ENCODE results near the gene C2orf80.

Gene C2orf80

DNA sequence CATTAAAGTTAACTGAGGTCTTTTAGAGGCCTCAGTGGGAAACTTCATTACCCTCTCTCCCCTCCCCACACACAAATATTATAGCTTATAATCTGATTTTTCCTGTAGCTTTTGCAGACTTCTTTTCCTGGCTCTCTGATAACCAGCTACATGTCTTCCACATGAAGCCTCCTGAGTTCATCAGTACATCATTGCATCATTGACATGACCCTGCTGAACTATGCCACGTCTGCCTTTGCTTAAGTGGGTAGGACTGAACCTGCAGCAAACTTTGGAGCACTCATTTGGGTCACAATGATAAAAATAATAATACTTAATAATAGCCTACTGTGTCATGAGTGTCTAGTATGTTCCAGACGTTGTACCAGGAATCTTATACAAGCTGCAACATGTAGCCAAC is 33.4 kb downstream of the C2orf80 start:
- no peak for TF ChIP-seq Cebpa-rat (IDR thresholded peaks at IDR 0.05)
- no peak overlapping the region for H3K4me3 ChIP-seq
- H3K9me3 ChIP-seq (replicated peaks in 1 of 11): peaks cover 4 to 13% (median 7%) of the 10 kb centered on the region in 11 experiments; a peak in 18 of 22 replicates
- no peaks in the 10 kb centered on the region for H3K36me3 ChIP-seq
- no peaks in the 10 kb centered on the region for H4K20me1 ChIP-seq
- H3K27me3 ChIP-seq: no peaks in the 10 kb centered on the region
- H3K9ac ChIP-seq: no peak overlapping the region
- no peaks in the 10 kb centered on the region for H3K4me1 ChIP-seq
- H3K4me2 ChIP-seq: no peak overlapping the region
- no peak overlapping the region for H3K27ac ChIP-seq

DNA sequence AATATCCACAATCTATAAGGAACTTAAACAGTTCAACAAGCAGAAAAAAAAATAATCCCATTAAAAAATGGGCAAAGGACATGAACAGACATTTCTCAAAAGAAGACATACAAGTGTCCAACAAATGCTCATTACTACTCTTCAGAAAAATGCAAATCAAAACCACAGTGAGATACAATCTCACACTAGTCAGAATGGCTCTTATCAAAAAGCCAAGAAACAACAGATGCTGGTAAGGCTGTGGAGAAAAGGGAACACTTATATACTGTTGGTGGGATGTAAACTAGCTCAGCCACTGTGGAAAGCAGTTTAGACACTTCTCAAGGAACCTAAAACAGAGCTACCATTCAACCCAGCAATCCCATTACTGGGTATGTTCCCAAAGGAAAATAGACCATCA is 36.7 kb downstream of the C2orf80 start:
- no peak overlapping the region for H3K27ac ChIP-seq
- no peak overlapping the region for H3K9ac ChIP-seq
- no peak overlapping the region for H3K4me2 ChIP-seq
- H4K20me1 ChIP-seq: no peaks in the 10 kb centered on the region
- H3K36me3 ChIP-seq: no peaks in the 10 kb centered on the region
- H3K4me3 ChIP-seq: no peak overlapping the region
- H3K4me1 ChIP-seq: 0 out of 20 replicates have a peak, but pooled peaks cover 0 to 6% (median 0%) of the 10 kb centered on the region in 10 experiments
- TF ChIP-seq Cebpa-rat (IDR thresholded peaks at IDR 0.05): no peak
- H3K27me3 ChIP-seq: no peaks in the 10 kb centered on the region
- peaks cover 9 to 19% (median 13%) of the 10 kb centered on the region in 11 experiments; a peak in 18 of 22 replicates for H3K9me3 ChIP-seq (replicated peaks in 1 of 11)

DNA sequence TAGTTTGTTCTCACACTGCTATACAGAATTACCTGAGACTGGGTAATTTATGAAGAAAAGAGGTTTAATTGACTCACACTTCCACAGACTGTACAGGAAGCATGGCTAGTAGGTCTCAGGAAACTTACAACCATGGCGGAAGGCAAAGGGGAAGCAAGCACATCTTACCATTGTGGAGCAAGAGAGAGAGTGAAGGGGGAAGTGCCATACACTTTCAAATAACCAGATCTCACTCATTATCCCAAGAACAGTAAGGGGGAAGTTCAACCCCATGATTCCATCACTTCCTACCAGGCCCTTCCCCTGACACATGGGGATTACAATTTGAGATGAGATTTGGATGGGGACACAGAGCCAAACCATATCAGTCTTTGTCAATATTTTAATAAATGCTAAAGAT is 38.9 kb downstream of the C2orf80 start:
- H3K4me3 ChIP-seq: no peak overlapping the region
- H3K27ac ChIP-seq: no peak overlapping the region
- no peaks in the 10 kb centered on the region for H4K20me1 ChIP-seq
- no peak for TF ChIP-seq Cebpa-rat (IDR thresholded peaks at IDR 0.05)
- no peaks in the 10 kb centered on the region for H3K36me3 ChIP-seq
- H3K27me3 ChIP-seq: no peaks in the 10 kb centered on the region
- H3K9ac ChIP-seq: no peak overlapping the region
- H3K4me1 ChIP-seq: 0 out of 20 replicates have a peak, but pooled peaks cover 0 to 6% (median 0%) of the 10 kb centered on the region in 10 experiments
- H3K9me3 ChIP-seq (replicated peaks in 1 of 11): peaks cover 9 to 19% (median 13%) of the 10 kb centered on the region in 11 experiments; a peak in 18 of 22 replicates
- no peak overlapping the region for H3K4me2 ChIP-seq

DNA sequence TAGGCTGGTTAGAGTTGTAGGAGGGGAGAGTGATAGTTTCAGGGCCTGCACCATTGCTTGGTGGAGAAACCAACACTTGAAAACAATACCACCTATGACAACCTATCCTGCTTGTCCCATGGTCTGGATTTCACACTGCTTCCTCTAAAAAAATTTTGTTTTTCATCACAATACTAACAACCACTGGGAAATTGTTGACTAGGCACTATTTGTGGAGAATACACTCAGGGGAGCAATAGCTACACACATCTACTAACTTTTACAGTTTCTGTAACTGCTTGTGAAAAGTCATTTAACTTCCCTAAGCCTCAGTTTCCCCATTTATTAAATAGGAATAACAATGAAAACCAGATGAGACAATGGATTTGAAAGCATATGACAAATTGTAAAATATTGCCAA is 39.7 kb downstream of the C2orf80 start:
- no peak overlapping the region for H3K9ac ChIP-seq
- no peaks in the 10 kb centered on the region for H3K36me3 ChIP-seq
- H3K4me3 ChIP-seq: no peak overlapping the region
- no peak for TF ChIP-seq Cebpa-rat (IDR thresholded peaks at IDR 0.05)
- H3K27ac ChIP-seq: no peak overlapping the region
- 0 out of 20 replicates have a peak, but pooled peaks cover 0 to 6% (median 0%) of the 10 kb centered on the region in 10 experiments for H3K4me1 ChIP-seq
- H4K20me1 ChIP-seq: no peaks in the 10 kb centered on the region
- no peak overlapping the region; a peak in 1 of 22 replicates for H3K4me2 ChIP-seq
- peaks cover 9 to 19% (median 13%) of the 10 kb centered on the region in 11 experiments; a peak in 18 of 22 replicates for H3K9me3 ChIP-seq (replicated peaks in 1 of 11)
- H3K27me3 ChIP-seq: no peaks in the 10 kb centered on the region

DNA sequence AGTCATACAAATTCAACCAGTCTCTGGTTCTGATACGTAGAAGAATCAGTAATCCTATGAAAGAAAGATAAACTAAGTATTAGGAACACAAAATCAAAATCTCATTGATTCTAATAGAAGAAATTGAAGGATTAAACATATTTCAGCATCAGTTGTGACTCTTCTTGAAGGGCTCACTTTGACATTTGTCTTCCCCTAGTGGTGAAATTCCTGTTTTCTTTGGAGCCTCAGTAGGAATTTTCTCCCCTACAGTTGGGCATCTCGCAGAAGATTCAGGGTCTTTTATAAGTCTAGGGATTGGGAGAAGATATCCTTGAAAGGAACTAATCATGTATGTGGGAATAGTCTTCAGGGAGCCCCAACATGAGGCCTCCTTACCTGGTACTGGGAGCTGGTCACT is 41.0 kb downstream of the C2orf80 start:
- Histone ChIP-seq H3K9me3 (replicated peaks in 1 of 11) (peaks cover 9 to 19% (median 13%) of the 10 kb centered on the region in 11 experiments; a peak in 18 of 22 replicates), H3K4me3 (no peak overlapping the region), H4K20me1 (no peaks in the 10 kb centered on the region), H3K27ac (no peak overlapping the region), H3K36me3 (no peaks in the 10 kb centered on the region), H3K4me1 (0 out of 20 replicates have a peak, but pooled peaks cover 0 to 6% (median 0%) of the 10 kb centered on the region in 10 experiments), H3K4me2 (no peak overlapping the region), H3K27me3 (no peaks in the 10 kb centered on the region), H3K9ac (no peak overlapping the region)
- no peak for TF ChIP-seq Cebpa-rat (IDR thresholded peaks at IDR 0.05)

DNA sequence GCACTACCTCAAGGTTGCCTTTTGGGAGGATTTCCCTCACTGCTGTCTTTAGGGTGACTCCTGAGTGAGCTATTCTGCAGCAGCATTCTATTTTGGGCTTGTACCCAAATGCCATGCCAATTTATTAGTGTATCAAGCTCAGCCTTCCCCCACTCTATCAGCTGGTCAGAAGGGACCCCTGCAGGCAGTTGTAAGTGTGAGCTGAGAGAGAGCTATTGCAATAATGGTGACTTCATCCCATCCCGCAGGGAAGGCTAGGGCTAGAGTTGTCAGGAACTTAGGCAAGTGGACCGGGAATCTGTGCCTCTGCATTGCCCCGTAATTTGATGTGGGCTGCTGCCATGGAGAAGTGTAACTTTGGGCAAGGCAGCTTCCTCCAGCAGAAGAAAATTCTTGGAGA is 42.1 kb downstream of the C2orf80 start:
- Histone ChIP-seq H3K4me1 (0 out of 20 replicates have a peak, but pooled peaks cover 0 to 6% (median 0%) of the 10 kb centered on the region in 10 experiments), H3K27me3 (no peaks in the 10 kb centered on the region), H3K27ac (no peak overlapping the region), H3K4me2 (no peak overlapping the region), H3K9me3 (replicated peaks in 1 of 11) (peaks cover 9 to 19% (median 13%) of the 10 kb centered on the region in 11 experiments; a peak in 18 of 22 replicates), H4K20me1 (no peaks in the 10 kb centered on the region), H3K9ac (no peak overlapping the region), H3K4me3 (no peak overlapping the region), H3K36me3 (no peaks in the 10 kb centered on the region)
- no peak for TF ChIP-seq Cebpa-rat (IDR thresholded peaks at IDR 0.05)

DNA sequence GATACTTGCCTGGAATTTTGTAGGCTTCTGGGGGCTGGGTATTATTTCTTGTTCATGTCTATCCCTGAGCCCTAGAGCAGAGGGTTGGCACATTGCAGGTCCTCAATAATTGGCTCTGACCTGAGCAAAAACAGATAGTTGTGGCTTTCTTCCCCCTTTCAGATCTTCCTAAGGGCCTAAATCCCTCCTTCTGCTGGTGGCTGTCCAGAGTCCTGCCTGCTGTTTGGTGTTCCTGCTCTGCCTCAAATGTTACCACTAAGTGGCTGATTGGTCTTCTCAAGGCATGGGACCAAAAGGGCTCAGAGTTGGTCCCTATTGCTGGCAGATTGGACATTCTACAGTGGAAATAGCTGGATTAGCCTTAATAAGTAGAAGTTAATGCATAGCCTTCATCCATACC is 42.8 kb downstream of the C2orf80 start:
- Histone ChIP-seq H3K27me3 (no peaks in the 10 kb centered on the region), H4K20me1 (no peaks in the 10 kb centered on the region), H3K27ac (no peak overlapping the region), H3K9me3 (replicated peaks in 1 of 11) (peaks cover 6 to 16% (median 11%) of the 10 kb centered on the region in 11 experiments; a peak in 18 of 22 replicates), H3K9ac (no peak overlapping the region), H3K36me3 (no peaks in the 10 kb centered on the region), H3K4me1 (0 out of 20 replicates have a peak, but pooled peaks cover 0 to 6% (median 0%) of the 10 kb centered on the region in 10 experiments), H3K4me3 (no peak overlapping the region), H3K4me2 (no peak overlapping the region)
- TF ChIP-seq Cebpa-rat (IDR thresholded peaks at IDR 0.05): no peak

DNA sequence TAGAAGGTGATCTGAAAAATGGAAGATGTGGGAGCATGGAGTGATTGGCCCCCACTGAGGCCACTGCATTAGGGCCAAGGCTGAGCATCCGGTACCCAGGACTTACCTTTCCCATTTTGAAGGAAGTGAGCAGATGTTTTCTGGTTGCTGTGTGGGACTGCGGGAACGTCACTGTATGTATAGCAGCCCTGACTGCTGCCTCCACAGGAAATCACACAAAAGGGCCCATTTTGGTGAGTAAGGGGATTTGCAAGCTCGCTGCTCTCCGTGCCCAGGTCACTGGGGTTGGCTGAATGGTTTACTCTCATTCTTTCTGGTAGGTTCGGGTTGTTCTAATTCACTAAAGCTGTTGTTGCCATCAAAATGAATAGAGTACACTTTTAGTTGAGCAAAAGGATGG is 43.8 kb downstream of the C2orf80 start, which contains the start of gene CRYGB:
Gene CRYGB, minus strand, starts transcription at position 153 of the 400 bp plus-strand sequence. Its CDS starts 38 bp downstream, at position 115.
- Histone ChIP-seq H4K20me1 (no peaks in the 10 kb centered on the region), H3K36me3 (no peaks in the 10 kb centered on the region), H3K4me2 (no peak within 1 kb of the TSS), H3K9ac (no peak within 1 kb of the TSS), H3K4me1 (0 out of 20 replicates have a peak, but pooled peaks cover 0 to 6% (median 0%) of the 10 kb centered on the region in 10 experiments), H3K4me3 (no peak within 1 kb of the TSS), H3K9me3 (replicated peaks in 1 of 11) (peaks cover 0 to 5% (median 2%) of the 10 kb centered on the region in 11 experiments; a peak in 6 of 22 replicates), H3K27me3 (no peaks in the 10 kb centered on the region), H3K27ac (no peak within 1 kb of the TSS)
- TF ChIP-seq Cebpa-rat (IDR thresholded peaks at IDR 0.05): no peak

DNA sequence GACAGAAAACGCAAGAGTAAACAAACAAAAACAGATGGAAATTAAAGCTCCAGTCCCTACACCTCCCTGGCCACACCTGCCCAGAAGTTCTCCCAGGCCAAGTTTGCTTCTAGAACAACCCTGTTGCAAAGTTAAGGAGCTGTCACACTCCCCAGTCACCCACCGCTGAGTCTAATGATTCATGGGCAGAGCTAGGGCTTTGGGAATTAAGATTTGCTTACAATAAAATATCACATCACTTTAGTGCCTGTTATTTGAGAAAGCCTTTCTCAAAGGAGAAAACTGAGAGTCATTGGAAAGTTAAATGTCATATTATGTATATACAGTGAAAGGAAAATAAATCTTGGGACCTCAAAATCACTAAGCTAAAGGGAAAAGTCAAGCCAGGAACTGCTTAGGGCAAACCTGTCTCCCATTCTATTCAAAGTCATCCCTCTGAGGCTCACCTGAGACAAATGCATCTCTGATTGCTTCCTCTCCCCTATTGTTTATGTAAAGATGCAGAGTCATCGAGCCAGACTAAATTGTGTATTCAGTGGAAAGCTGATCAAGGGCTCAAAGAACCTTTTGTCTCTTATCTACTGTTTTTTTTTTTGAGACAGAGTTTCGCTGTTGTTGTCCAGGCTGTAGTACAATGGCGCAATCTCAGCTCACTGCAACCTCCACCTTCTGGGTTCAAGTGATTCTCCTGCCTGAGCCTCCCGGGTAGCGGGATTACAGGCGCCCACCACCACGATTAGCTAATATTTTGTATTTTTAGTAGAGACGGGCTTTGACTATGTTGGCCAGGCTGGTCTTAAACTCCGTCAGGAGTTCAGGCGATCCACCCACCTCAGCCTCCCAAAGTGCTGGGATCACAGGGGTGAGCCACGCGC is 46.7 kb downstream of the C2orf80 start:
- no peak overlapping the region for H3K4me3 ChIP-seq
- no peaks in the 10 kb centered on the region for H3K36me3 ChIP-seq
- no peaks in the 10 kb centered on the region for H4K20me1 ChIP-seq
- H3K9ac ChIP-seq: no peak overlapping the region
- TF ChIP-seq Cebpa-rat (IDR thresholded peaks at IDR 0.05): no peak
- no peak overlapping the region for H3K4me2 ChIP-seq
- H3K9me3 ChIP-seq (replicated peaks in 1 of 11): peaks cover 8 to 20% (median 17%) of the 10 kb centered on the region in 11 experiments; a peak in 20 of 22 replicates
- H3K27ac ChIP-seq: no peak overlapping the region
- no peaks in the 10 kb centered on the region for H3K27me3 ChIP-seq
- no peaks in the 10 kb centered on the region for H3K4me1 ChIP-seq
